ENCODE results near the gene ZFP92.
"Not testable (repeated sequence)": the region's sequence is repeated elsewhere in the genome, so short reads cannot be mapped to it uniquely, and the experiment has no call there.

ZFP92 gene

GRCh38 chrX:153387345-153387744 is 23.9 kb upstream of the ZFP92 start:
- no peak for DNase-seq

- no peak for DNase-seq
Measured at GRCh38 chrX:153387987-153388721, 23.1 kb upstream of the ZFP92 start.

- no peak for DNase-seq
Measured at GRCh38 chrX:153388722-153389459, 22.4 kb upstream of the ZFP92 start.

GRCh38 chrX:153389460-153389768 is 21.9 kb upstream of the ZFP92 start:
- not testable (repeated sequence) for DNase-seq

- DNase-seq = no peak
Measured at GRCh38 chrX:153392642-153393321, 18.5 kb upstream of the ZFP92 start.

GRCh38 chrX:153394612-153395011 is 16.7 kb upstream of the ZFP92 start:
- DNase-seq = no peak

GRCh38 chrX:153395613-153396319 is 15.5 kb upstream of the ZFP92 start:
- DNase-seq = no peak

- no peak for DNase-seq
Measured at GRCh38 chrX:153396320-153397195, 14.7 kb upstream of the ZFP92 start.

- DNase-seq = no peak
Measured at GRCh38 chrX:153397256-153397960, 13.9 kb upstream of the ZFP92 start.

GRCh38 chrX:153398275-153398960 is 12.9 kb upstream of the ZFP92 start:
- DNase-seq = no peak

GRCh38 chrX:153400146-153401132 is 10.8 kb upstream of the ZFP92 start:
- DNase-seq = no peak

- DNase-seq = no peak
Measured at GRCh38 chrX:153401133-153401764, 10.0 kb upstream of the ZFP92 start, which contains the start of gene PNMA6E. Gene PNMA6E, minus strand, starts transcription at chrX:153401350. Its CDS starts 2,501 bp downstream, at chrX:153398849.

- not testable (repeated sequence) for DNase-seq
Measured at GRCh38 chrX:153404333-153404732, 6.9 kb upstream of the ZFP92 start.

- DNase-seq = no peak
Measured at GRCh38 chrX:153405426-153405825, 5.8 kb upstream of the ZFP92 start.

GRCh38 chrX:153406011-153406410 is 5.3 kb upstream of the ZFP92 start:
- no peak for DNase-seq

- no peak for DNase-seq
Measured at GRCh38 chrX:153406903-153407302, 4.4 kb upstream of the ZFP92 start.

- no peak for DNase-seq
Measured at GRCh38 chrX:153407736-153408135, 3.5 kb upstream of the ZFP92 start.

- DNase-seq = no peak
Measured at GRCh38 chrX:153408221-153408721, 3.0 kb upstream of the ZFP92 start.

- no peak for DNase-seq
Measured at GRCh38 chrX:153408871-153409351, 2.4 kb upstream of the ZFP92 start.

Data from NCI-H2029 treated with DMSO at 0.1 percent for 48 hours (cell line).